ENCODE results near the gene FOXF2. TPM values are rescaled to one million over a fixed set of nuclear protein-coding genes. Genes with fewer than 3 reads are reported as not detected.
"Not testable (repeated sequence)": the region's sequence is repeated elsewhere in the genome, so short reads cannot be mapped to it uniquely, and the experiment has no call there.

Gene FOXF2
- total RNA-seq, 1 experiment from 2014 or later: not detected

DNA sequence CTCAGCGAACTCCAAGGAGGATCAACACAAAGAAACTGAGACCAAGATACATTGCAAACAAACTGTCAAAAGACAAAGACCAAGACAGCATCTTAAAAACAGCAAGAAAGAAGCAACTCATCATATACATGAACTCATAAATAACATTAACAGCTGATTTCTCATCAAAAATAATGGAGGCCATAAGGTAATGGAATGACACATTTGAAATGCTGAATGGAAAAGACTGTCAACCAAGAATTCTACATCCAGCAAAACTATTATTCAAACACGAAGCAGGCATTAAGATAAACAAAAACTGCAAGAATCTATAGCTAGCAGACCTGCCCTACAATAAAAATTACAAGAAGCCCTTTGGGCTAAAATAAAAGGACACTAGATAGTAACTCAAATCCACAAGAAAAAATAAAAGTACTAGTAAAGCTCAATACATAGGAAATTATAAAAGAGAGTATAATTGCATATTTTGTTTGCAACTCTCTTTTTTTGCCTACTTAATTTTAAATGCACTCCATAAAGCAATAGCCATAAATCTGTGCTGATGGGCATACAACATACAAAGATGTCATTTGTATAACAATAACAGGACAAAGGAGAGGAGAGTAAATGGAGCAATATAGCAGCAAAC is 37.9 kb upstream of the FOXF2 start:
- intact Hi-C loops (cut with micrococcal nuclease): no loop called here
- Histone ChIP-seq H3K9me2 (replicated peaks; ENCODE audit: low read length) (no peaks in the 10 kb centered on the region), H2AFZ (ENCODE audit: low read length) (no peak overlapping the region), H3K27ac (ENCODE audit: low read length) (no peak overlapping the region), H3K36me3 (ENCODE audit: low read depth, low read length) (no peaks in the 10 kb centered on the region), H3K4me3 (ENCODE audit: low read length) (no peak overlapping the region), H3F3A (ENCODE audit: low read length, unreplicated experiment) (no peaks in the 10 kb centered on the region), H3K4me1 (ENCODE audit: insufficient read depth, low read length) (no peaks in the 10 kb centered on the region), H3K79me2 (ENCODE audit: low read length) (no peaks in the 10 kb centered on the region), H3K27me3 (ENCODE audit: low read length) (peaks cover 24% of the 10 kb centered on the region; the same call in 1 of the 2 replicates), H3K4me2 (ENCODE audit: low read length) (no peak overlapping the region), H3K9ac (ENCODE audit: low read length) (no peak overlapping the region), H3K9me3 (ENCODE audit: low read length) (0 out of 2 replicates have a peak, but pooled peaks cover 17% of the 10 kb centered on the region), H4K20me1 (ENCODE audit: low read length) (no peaks in the 10 kb centered on the region)
- POLR2A ChIA-PET (ENCODE audit: unreplicated experiment): no interaction called here
- no TSS peak for BruUV-seq (replicated peaks)
- no peak for ATAC-seq
- TF ChIP-seq, protein P1, sequence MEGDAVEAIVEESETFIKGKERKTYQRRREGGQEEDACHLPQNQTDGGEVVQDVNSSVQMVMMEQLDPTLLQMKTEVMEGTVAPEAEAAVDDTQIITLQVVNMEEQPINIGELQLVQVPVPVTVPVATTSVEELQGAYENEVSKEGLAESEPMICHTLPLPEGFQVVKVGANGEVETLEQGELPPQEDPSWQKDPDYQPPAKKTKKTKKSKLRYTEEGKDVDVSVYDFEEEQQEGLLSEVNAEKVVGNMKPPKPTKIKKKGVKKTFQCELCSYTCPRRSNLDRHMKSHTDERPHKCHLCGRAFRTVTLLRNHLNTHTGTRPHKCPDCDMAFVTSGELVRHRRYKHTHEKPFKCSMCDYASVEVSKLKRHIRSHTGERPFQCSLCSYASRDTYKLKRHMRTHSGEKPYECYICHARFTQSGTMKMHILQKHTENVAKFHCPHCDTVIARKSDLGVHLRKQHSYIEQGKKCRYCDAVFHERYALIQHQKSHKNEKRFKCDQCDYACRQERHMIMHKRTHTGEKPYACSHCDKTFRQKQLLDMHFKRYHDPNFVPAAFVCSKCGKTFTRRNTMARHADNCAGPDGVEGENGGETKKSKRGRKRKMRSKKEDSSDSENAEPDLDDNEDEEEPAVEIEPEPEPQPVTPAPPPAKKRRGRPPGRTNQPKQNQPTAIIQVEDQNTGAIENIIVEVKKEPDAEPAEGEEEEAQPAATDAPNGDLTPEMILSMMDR (conservative IDR thresholded peaks at IDR 0.05; ENCODE audit: low read depth, low read length): no peak
- TF ChIP-seq EZH2phosphoT487 (IDR thresholded peaks at IDR 0.05; ENCODE audit: borderline replicate concordance, low read length): no peak
- TF ChIP-seq EZH2 (IDR thresholded peaks at IDR 0.05; ENCODE audit: low read length, unreplicated experiment): no peak
- CTCF ChIA-PET: no interaction called here
- no peak for DNase-seq

DNA sequence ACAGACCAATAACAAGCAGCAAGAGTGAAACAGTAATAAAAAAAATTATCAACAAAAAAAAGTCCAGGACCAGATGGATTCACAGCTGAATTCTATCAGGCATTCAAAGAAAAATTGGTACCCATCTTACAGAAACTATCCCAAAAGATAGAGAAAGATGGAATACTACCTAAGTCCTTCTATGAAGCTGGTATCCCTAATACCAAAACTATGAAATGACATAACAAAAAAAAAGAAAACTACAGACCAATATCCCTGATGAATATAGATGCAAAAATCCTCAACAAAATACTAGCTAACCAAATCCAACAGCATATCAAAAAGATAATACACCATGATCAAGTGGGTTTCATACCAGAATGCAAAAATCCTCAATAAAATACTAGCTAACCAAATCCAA is 34.3 kb upstream of the FOXF2 start:
- H4K20me1 ChIP-seq (ENCODE audit: low read length); H3K4me1 ChIP-seq (ENCODE audit: insufficient read depth, low read length); H3K4me3 ChIP-seq (ENCODE audit: low read length); H3F3A ChIP-seq (ENCODE audit: low read length, unreplicated experiment); H3K27ac ChIP-seq (ENCODE audit: low read length); DNase-seq; H3K36me3 ChIP-seq (ENCODE audit: low read depth, low read length); H2AFZ ChIP-seq (ENCODE audit: low read length); H3K9ac ChIP-seq (ENCODE audit: low read length); intact Hi-C loops (cut with micrococcal nuclease); H3K4me2 ChIP-seq (ENCODE audit: low read length); H3K79me2 ChIP-seq (ENCODE audit: low read length); BruUV-seq (replicated peaks); H3K9me2 ChIP-seq (replicated peaks; ENCODE audit: low read length); ATAC-seq: not testable (repeated sequence)
- CTCF ChIA-PET: interaction anchor here (0.6 kb wide), 1 partner anchor 519 kb away, joined by 3 read pairs; no protein-coding TSS in a partner anchor
- peaks cover 23% of the 10 kb centered on the region; the same call in 1 of the 2 replicates for H3K27me3 ChIP-seq (ENCODE audit: low read length)
- H3K9me3 ChIP-seq (ENCODE audit: low read length): 0 out of 2 replicates have a peak, but pooled peaks cover 17% of the 10 kb centered on the region
- POLR2A ChIA-PET (ENCODE audit: unreplicated experiment): interaction anchor here (0.5 kb wide), 1 partner anchor 10 kb away, joined by 3 read pairs; no protein-coding TSS in a partner anchor

DNA sequence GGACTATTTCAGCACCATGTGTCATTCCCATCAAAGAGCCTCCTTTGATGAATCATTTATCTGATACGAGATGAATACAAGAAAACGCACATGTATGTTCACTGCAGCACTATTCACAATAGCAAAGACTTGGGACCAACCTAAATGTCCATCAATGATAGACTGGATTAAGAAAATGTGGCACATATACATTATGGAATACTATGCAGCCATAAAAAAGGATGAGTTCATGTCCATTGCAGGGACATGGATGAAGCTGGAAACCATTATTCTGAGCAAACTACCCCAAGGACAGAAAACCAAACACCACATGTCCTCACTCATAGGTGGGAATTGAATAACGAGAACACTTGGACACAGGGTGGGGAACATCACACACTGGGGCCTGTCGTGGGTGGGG is 27.7 kb upstream of the FOXF2 start:
- DNase-seq; H2AFZ ChIP-seq (ENCODE audit: low read length); H3K79me2 ChIP-seq (ENCODE audit: low read length); H3K9me3 ChIP-seq (ENCODE audit: low read length); ATAC-seq; H3K9me2 ChIP-seq (replicated peaks; ENCODE audit: low read length); H3F3A ChIP-seq (ENCODE audit: low read length, unreplicated experiment); CTCF ChIA-PET; H3K4me1 ChIP-seq (ENCODE audit: insufficient read depth, low read length); H3K4me3 ChIP-seq (ENCODE audit: low read length); H3K27ac ChIP-seq (ENCODE audit: low read length); POLR2A ChIA-PET (ENCODE audit: unreplicated experiment); H3K9ac ChIP-seq (ENCODE audit: low read length); H3K4me2 ChIP-seq (ENCODE audit: low read length); H4K20me1 ChIP-seq (ENCODE audit: low read length); BruUV-seq (replicated peaks); H3K36me3 ChIP-seq (ENCODE audit: low read depth, low read length); intact Hi-C loops (cut with micrococcal nuclease): not testable (repeated sequence)
- H3K27me3 ChIP-seq (ENCODE audit: low read length): peaks cover 53% of the 10 kb centered on the region

DNA sequence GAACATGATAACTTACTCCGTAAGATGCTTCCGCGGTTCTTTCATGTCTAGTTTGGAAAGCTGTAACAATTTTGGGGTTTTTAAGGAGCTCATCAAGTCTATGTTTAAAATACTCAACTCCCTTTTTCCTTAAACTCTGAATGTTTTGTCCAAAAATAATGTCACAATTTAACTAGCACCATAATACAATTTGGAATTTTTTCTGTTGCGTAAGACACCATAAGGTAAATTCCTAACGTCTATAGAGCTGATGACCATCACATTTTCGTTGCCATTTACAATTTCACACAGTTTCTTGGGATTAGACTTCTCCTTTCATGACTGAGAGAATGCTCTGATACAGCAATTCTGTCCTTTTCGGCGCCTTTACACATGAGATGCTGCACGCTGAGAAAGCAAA is 26.7 kb upstream of the FOXF2 start:
- Histone ChIP-seq H3F3A (ENCODE audit: low read length, unreplicated experiment) (no peaks in the 10 kb centered on the region), H2AFZ (ENCODE audit: low read length) (no peak overlapping the region), H3K79me2 (ENCODE audit: low read length) (no peaks in the 10 kb centered on the region), H3K9ac (ENCODE audit: low read length) (no peak overlapping the region), H3K9me2 (replicated peaks; ENCODE audit: low read length) (no peaks in the 10 kb centered on the region), H3K27ac (ENCODE audit: low read length) (no peak overlapping the region), H4K20me1 (ENCODE audit: low read length) (no peaks in the 10 kb centered on the region), H3K4me1 (ENCODE audit: insufficient read depth, low read length) (no peaks in the 10 kb centered on the region), H3K4me2 (ENCODE audit: low read length) (no peak overlapping the region), H3K9me3 (ENCODE audit: low read length) (no peaks in the 10 kb centered on the region), H3K36me3 (ENCODE audit: low read depth, low read length) (no peaks in the 10 kb centered on the region), H3K27me3 (ENCODE audit: low read length) (peaks cover 63% of the 10 kb centered on the region), H3K4me3 (ENCODE audit: low read length) (no peak overlapping the region)
- BruUV-seq (replicated peaks): no TSS peak
- ATAC-seq: no peak
- CTCF ChIA-PET: no interaction called here
- POLR2A ChIA-PET (ENCODE audit: unreplicated experiment): no interaction called here
- DNase-seq: no peak
- intact Hi-C loops (cut with micrococcal nuclease): no loop called here
- TF ChIP-seq, protein P1 (conservative IDR thresholded peaks at IDR 0.05; ENCODE audit: low read depth, low read length): no peak
- TF ChIP-seq EZH2 (IDR thresholded peaks at IDR 0.05; ENCODE audit: low read length, unreplicated experiment) (no peak), EZH2phosphoT487 (IDR thresholded peaks at IDR 0.05; ENCODE audit: borderline replicate concordance, low read length) (no peak)
